ENCODE data around the gene GATA3. TPM values are rescaled to one million over a fixed set of nuclear protein-coding genes. Genes with fewer than 3 reads are reported as not detected.

Gene GATA3
- total and polyA plus RNA-seq, 2 of the 8 experiments (the other 6 are each of a cell fraction or from before 2014, with no cell fraction given): 0.02 to 0.43 TPM

DNA sequence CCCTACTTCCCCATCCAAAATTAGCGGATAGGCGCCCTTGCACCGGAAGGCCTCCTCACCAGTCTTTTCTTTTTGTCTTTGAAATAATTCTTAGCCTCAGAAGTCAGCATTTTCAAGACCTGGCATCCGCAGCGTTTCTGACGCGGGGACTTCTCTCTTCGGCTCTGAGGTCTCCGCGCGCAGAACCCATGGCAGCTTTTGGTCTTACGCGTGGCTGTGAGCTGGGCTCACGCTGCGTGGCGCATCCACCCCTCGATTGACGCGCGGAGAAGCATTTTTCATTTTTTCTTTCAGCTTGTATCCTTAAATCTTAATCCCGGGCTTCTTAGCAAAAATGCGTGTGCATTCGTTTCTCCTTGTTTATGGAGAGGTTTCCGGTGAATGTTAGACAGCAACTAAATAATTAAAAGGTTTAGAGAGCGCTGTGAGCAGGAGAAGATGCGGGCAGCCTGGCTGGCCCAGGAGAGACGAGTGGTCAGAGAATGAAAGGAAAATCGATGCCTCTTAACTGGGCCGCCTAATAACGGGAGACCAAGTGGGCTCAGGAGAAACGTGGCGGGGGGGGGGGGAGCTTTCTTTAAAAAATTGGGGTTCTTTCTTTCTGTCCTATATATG lies 2.0 kb upstream of the GATA3 start:
- CTCF ChIA-PET (ENCODE audit: partially characterized antibody): interaction anchor here (1.0 to 1.2 kb wide), 4 partner anchors 9 to 394 kb away, joined by 3 to 5 read pairs (median 4); no protein-coding TSS in a partner anchor
- DNase-seq (ENCODE audit: low read depth in 1 of 2, low spot score in 2 of 2): no peak
- Histone ChIP-seq H2AK5ac (ENCODE audit: low read depth, low read length) (no peak overlapping the region), H3K79me2 (ENCODE audit: control insufficient read depth in 1 of 2, insufficient read depth in 2 of 2, low read length in 2 of 2) (no peaks in the 10 kb centered on the region), H4K8ac (ENCODE audit: extremely low read depth, insufficient read depth, low read length) (0 out of 2 replicates have a peak overlapping the region, but pooled peaks have one; percentile 74), H3K18ac (ENCODE audit: extremely low read depth, low read length) (no peak overlapping the region), H2BK12ac (ENCODE audit: low read depth, low read length) (0 out of 2 replicates have a peak overlapping the region, but pooled peaks have one; percentile 68), H3K27me3 (replicated peaks in 1 of 4; ENCODE audit: control insufficient read depth in 3 of 4, extremely low read depth in 1 of 4, insufficient read depth in 3 of 4, low read length in 3 of 4) (peaks cover 69 to 98% (median 95%) of the 10 kb centered on the region in 4 experiments), H3K14ac (ENCODE audit: insufficient read length) (no peak overlapping the region), H2AFZ (ENCODE audit: low read length) (no peak overlapping the region), H3K23ac (ENCODE audit: insufficient read length) (no peak overlapping the region), H2BK15ac (ENCODE audit: low read length) (no peak overlapping the region), H3K4ac (replicated peaks; ENCODE audit: insufficient read length, low read depth, low read length) (no peak overlapping the region), H3K56ac (replicated peaks; ENCODE audit: insufficient read length, low read depth, low read length) (no peak overlapping the region), H3K4me3 (ENCODE audit: extremely low read depth in 1 of 4, insufficient read depth in 2 of 4, low read depth in 3 of 4, low read length in 4 of 4) (peak overlapping the region; percentile 8 to 54 (median 14); a peak in 6 of 8 replicates), H3K36me3 (ENCODE audit: control insufficient read depth in 2 of 4, insufficient read depth in 4 of 4, low read length in 3 of 4) (no peaks in the 10 kb centered on the region; a peak in 1 of 8 replicates), H3K9me3 (ENCODE audit: insufficient read depth in 2 of 2, low read depth in 1 of 2, low read length in 1 of 2) (no peaks in the 10 kb centered on the region), H4K5ac (ENCODE audit: insufficient read length, low read depth, low read length) (no peak overlapping the region), H3K4me1 (replicated peaks in 1 of 4; ENCODE audit: control insufficient read depth in 3 of 4, insufficient read depth in 4 of 4, low read length in 3 of 4) (peaks cover 5 to 47% (median 26%) of the 10 kb centered on the region in 4 experiments), H2BK5ac (ENCODE audit: low read depth, low read length) (no peak overlapping the region), H2BK120ac (replicated peaks; ENCODE audit: low read depth, low read length) (no peak overlapping the region), H4K91ac (replicated peaks; ENCODE audit: insufficient read length, low read length) (no peak overlapping the region), H3K9ac (replicated peaks in 1 of 4; ENCODE audit: extremely low read depth in 1 of 4, low read depth in 3 of 4, low read length in 3 of 4) (no peak overlapping the region), H4K20me1 (replicated peaks in 1 of 2; ENCODE audit: control insufficient read depth in 1 of 2, insufficient read depth in 2 of 2, low read length in 2 of 2) (peaks cover 11 to 17% of the 10 kb centered on the region in 2 experiments), H3K79me1 (ENCODE audit: low read depth, low read length) (no peaks in the 10 kb centered on the region), H3K23me2 (ENCODE audit: low read depth, low read length) (peaks cover 19% of the 10 kb centered on the region), H3K4me2 (ENCODE audit: insufficient read depth in 1 of 2, low read depth in 2 of 2, low read length in 2 of 2) (peak overlapping the region; percentile 79 to 84), H3K27ac (ENCODE audit: low read depth, low read length) (no peak overlapping the region), H2BK20ac (ENCODE audit: low read length) (no peak overlapping the region)
- FAIRE-seq: no peak
- POLR2A ChIA-PET (ENCODE audit: partially characterized antibody): no interaction called here
- WGBS, 2 experiments (ENCODE audit: extremely low coverage in 1 of 2, insufficient coverage in 1 of 2, insufficient read length in 1 of 2, insufficient replicate concordance in 2 of 2, low coverage in 1 of 2, low lambda C conversion rate in 2 of 2, missing lambda C conversion rate in 1 of 2): 4% methylated on average over 30 of the region's 32 CpGs; no CpG with 5 or more reads in 1 of the 2 experiments
- TF ChIP-seq SUZ12 (IDR thresholded peaks at IDR 0.05; ENCODE audit: low read length): peak; percentile 56
- TF ChIP-seq CBX8 (IDR thresholded peaks at IDR 0.05; ENCODE audit: borderline replicate concordance, low read depth, low read length): peak; percentile 98
- no peak for TF ChIP-seq SAP30 (IDR thresholded peaks at IDR 0.05; ENCODE audit: insufficient read depth, insufficient replicate concordance, low read length)
- TF ChIP-seq, protein P1, sequence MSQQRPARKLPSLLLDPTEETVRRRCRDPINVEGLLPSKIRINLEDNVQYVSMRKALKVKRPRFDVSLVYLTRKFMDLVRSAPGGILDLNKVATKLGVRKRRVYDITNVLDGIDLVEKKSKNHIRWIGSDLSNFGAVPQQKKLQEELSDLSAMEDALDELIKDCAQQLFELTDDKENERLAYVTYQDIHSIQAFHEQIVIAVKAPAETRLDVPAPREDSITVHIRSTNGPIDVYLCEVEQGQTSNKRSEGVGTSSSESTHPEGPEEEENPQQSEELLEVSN (IDR thresholded peaks at IDR 0.05): no peak
- no peak for TF ChIP-seq MAFK (IDR thresholded peaks at IDR 0.05; ENCODE audit: low read depth, low read length)
- no peak for TF ChIP-seq SRF (IDR thresholded peaks at IDR 0.05; ENCODE audit: low read depth, low read length)
- TF ChIP-seq EZH2 (IDR thresholded peaks at IDR 0.05; ENCODE audit: low read depth, low read length, severe bottlenecking): peak; percentile 15
- TF ChIP-seq, protein P2, sequence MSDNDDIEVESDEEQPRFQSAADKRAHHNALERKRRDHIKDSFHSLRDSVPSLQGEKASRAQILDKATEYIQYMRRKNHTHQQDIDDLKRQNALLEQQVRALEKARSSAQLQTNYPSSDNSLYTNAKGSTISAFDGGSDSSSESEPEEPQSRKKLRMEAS (IDR thresholded peaks at IDR 0.05): no peak
- TF ChIP-seq PHF8 (conservative IDR thresholded peaks at IDR 0.05; ENCODE audit: low read depth, low read length): no peak
- no peak for TF ChIP-seq YY1 (IDR thresholded peaks at IDR 0.05; ENCODE audit: low read depth, low read length)
- TF ChIP-seq HDAC6 (IDR thresholded peaks at IDR 0.05; ENCODE audit: low read depth, low read length): no peak
- no peak for TF ChIP-seq SIRT6 (IDR thresholded peaks at IDR 0.05; ENCODE audit: low read length)

Data from H1 (cell line).